Stimulated activated CD4-positive, alpha-beta T cell treated with anti-CD3 and anti-CD28 coated beads, TNF-alpha, amount 100 ng/mL, for 4 hours (primary cell): ENCODE results near the gene RERG.
"Not testable (repeated sequence)": the region's sequence is repeated elsewhere in the genome, so short reads cannot be mapped to it uniquely, and the experiment has no call there.

ENCODE experiments used
- DNase-seq, 3 experiments: peaks; one replicate each; pipeline ENCODE4 v3.0.0-alpha.2; 2020; ENCODE audit warnings: low read depth in 3 of 3

Gene RERG

DNA sequence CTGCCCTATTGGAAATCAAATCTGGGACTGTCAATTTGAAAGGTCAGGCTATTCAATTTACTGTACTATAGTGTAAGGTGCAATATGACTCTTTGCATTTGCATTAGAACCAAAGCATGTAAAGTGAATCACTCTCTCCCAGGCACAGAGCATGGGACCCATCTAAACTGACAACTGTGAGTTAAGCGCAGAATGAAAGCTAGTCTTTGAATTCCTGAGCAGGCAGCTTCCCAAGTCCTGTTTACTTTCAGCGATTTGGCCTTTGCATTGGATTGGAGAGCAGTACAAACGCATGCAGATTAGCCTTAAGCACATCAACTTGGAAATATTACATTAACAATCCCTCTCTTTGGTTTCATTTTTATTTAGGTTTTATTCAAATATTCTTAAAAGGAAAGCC, 74.6 kb downstream of the RERG start:
- no peak for DNase-seq

GRCh38 chr12:15143467-15143866, 77.8 kb downstream of the RERG start:
- DNase-seq, result no peak

- no peak for DNase-seq
These were observed 78.5 kb downstream of the RERG start for GRCh38 chr12:15142711-15143110.

DNA sequence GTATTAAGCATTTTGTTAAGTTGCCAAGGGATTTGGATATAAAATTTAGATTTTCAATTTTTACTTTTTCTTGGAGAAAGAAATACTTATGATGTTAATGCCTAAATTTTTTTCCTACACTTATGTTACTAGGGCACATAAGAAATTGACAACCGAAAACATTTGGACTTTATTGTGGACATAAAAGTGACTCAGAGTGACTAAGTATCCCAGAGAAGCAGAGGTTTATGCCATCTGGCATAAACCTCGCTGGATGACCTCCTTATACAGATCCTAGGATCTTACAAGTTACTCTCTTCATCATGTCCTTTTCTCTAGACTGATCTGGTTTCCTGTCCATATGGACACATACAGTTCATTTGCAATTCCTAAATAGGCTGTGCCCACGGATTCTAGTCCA, 89.8 kb downstream of the RERG start:
- no peak for DNase-seq

GRCh38 chr12:15130541-15130940, 90.7 kb downstream of the RERG start:
- DNase-seq, result no peak

DNA sequence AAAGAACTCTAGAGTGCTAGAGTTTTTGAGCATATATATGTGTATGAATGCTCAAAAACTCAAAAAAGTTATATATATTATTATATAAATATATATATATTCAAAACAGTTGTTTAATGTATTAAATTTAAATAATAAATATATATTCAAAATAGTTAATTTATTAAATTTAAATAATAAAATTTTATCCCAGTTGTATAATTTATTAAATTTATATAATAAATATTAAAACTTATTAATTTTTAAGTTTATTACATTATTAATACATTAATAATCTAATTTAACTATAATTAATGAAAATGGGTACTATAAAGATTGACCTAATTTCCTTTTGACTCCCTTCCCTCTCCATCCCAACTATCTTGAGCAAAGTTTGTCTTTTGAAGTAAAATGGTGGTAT, 97.8 kb downstream of the RERG start:
- DNase-seq, result no peak

GRCh38 chr12:15122344-15122743, 98.9 kb downstream of the RERG start:
- DNase-seq, result no peak

DNA sequence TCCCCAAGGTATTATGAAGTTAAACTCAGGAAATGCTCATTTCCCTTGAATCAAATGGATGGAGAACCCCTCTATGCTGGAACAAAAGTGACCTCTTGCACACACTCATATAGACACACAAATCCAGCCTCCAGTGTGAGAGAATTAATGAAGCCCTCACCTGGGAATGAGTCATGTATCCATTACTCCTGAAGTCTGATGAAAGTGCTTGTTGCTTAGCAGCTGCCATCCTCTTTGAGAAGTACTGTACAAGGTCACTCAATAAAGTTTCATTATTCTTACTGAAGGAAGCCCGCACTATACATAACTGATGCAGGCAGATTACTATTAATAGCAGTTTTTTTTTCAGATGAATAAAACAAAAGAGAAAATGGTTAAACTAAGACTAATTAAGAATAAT, 102.3 kb downstream of the RERG start:
- DNase-seq, result no peak

DNA sequence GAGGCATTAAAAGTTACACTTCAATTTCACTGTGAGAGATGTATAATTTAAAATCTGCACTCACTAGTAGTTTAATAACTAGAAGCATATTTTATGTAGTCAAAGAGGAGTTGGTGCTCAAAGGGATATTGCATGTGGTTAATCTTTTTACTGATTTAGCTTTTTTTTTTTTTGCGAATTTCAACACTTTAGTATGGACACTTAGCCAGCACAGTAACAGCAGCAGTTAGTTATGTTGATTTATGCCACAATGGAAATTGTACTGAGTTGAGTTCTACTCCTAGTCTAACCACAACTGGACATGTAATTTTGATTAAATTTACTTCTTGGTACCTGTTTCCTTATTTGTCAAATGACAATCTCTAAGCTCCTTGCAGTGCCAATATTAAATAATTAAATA, 104.2 kb downstream of the RERG start:
- no peak for DNase-seq

DNA sequence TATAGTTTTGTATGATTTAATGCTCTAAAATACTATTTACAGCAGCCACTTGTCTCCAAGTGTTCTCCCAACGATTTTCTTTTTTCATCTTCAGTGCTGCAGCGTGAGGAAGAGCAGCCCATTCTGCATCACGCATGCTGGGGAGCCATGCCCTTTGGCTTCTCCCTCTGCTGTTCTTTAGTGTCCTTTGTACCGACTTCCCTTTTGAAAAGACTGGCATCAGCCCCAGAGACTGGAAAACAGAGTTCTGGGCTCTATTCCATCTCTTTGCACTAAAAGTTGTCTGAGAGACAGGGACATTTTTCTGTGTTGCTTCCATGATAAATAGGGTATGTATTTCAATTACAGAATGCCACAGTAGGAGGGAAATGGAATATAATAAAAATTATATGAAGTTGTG, 105.1 kb downstream of the RERG start:
- no peak for DNase-seq

DNA sequence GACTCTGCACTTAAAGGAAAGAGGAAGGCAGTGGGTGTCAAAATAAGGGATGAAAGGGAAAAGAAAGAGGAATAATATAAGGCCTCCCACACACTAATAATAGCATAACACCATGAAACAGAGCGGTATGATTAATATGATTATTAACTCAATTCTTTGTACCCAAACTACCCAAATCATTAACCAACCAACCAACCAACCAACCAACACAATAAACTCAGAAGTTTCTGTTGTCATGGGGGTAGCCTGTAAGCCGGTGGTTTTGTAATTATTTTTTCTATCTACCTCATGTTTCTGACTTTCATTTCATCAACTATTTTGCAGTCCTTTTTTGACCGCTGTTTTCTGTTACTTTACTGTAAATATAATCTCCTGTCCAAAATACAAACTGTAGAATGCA, 105.8 kb downstream of the RERG start:
- DNase-seq, result no peak

DNA sequence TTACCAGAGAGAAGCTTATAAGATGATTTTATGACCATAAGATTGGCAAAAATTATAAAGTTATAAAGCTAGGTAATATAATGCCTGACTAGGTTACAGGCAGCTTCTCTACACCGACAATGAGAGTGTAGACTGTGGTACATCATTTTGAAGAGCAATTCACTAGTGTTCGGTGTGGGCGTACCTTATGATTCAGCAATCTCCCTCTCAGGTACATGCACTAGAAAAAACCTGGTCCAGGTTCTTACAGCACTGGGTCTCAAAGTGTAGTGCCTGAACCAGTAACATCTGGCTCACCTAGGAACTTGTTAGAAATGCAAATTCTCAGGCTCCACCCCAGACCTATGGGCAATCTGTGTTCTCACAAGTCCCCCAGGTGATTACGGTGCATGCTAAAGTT, 106.7 kb downstream of the RERG start:
- DNase-seq, result no peak

DNA sequence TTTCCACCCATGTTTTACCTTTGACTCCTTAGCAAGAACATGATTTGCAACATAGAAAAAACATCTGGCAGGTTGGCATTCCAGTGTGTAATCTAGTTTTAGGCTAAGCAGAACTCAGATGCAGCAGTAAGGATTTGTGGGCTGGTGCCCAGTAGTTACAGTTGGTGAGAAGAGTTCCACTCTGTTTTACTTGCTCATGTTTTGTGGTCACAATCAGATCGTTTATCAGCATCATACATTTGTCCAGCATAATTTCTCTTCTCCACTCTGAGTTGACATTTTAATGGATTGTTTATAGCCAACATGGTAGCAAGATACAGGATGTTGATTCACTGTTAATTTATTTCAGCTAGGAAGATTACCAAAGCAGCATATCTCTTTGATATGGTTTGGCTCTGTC, 128.4 kb downstream of the RERG start:
- DNase-seq, result no peak

- no peak for DNase-seq
These were observed 130.8 kb downstream of the RERG start for GRCh38 chr12:15090441-15090840.

DNA sequence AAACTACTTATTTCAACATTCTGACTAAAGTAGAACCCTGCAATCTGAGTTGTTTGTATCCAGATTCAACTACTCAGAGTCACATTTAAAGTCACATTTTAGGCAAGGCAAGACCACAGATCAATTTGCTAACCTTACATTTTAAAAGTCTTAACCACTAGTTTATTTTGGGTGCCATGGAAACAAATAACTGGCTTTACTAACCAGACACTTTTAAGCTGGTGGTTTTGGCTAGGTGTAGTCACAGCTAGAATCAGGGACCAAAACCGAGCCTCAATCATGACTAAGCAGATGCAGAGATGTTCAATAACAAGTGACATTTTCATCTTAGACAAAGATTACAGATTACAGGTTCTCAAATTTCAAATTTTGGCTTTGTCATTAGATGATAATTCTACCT, 133.1 kb downstream of the RERG start:
- no peak for DNase-seq

GRCh38 chr12:15077751-15078150, 143.5 kb downstream of the RERG start:
- not testable (repeated sequence) for DNase-seq

GRCh38 chr12:15074351-15074750, 146.9 kb downstream of the RERG start:
- no peak for DNase-seq

DNA sequence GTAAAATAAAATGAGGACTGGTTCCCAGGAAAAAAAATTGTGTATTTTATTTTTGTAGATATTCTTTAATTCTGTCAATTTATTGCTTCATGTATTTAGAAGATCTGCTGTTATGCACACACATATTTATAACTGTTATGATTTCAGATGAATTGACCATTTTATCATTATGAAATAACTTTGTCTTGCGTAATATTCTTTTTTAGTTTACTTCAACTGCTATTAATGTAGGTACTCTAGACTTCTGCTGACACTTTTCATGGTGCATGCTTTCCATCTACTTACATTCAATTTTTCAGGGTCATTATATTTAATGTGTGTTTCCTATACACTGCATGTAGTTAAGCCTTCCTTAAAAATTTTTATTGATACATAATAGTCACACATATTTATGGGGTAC, 162.1 kb downstream of the RERG start:
- DNase-seq, result no peak
